Omental fat pad (tissue), 4 donors: Measurements from ENCODE around the gene ACRBP. TPM values are rescaled to one million over a fixed set of nuclear protein-coding genes. Genes with fewer than 3 reads are reported as not detected.

Experiments used
- ATAC-seq: fragments of 150-250 bp; one replicate; pipeline ENCODE4 v1.9.1; 2016; ENCODE audit warnings: mild to moderate bottlenecking, moderate library complexity; ENCODE audit not compliant: low FRiP score
- DNase-seq: peaks from one replicate; pipeline ENCODE4 v3.0.0-alpha.2; 2019; ENCODE audit warnings: low spot score
- total RNA-seq, 4 donors: library from RNA; depleted of rRNA; stranded (reverse); fragments of >200 nt; gene quantifications; one replicate each; pipeline ENCODE4 v1.1.0, GENCODE V29; 2016
- TF ChIP-seq, protein P1 (sequence below), 3 donors: fragments of 450-650 bp; IDR thresholded peaks; one replicate each; pipeline ENCODE4 v1.5.1; 2016 to 2017; ENCODE audit warnings: antibody characterized with exemption in 3 of 3, mild to moderate bottlenecking in 3 of 3, moderate library complexity in 2 of 3

The ACRBP gene
- total RNA-seq, 4 donors from 2014 or later: 1.9 to 3.8 (median 3.2) TPM

DNA sequence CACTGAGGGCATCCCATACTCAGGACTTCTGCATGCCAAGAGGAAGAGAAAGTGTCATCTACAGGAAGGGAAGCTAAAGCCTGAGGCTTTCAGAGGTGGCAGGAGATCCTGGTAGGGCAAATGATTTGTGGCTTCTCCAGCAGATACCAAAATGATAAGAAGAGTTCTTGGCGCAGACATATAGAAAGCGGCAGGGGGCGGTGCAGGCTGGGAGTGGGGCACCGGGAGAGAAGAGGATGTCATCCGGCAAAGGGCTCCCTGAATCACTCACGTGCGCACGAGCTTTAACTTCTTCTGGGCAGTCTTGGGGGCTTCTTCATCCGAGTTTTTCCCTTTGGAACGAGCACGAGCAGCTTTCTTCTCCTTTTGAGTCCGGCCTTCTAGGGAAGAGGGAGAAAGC is 5.2 kb upstream of the ACRBP start:
- TF ChIP-seq, protein P1, sequence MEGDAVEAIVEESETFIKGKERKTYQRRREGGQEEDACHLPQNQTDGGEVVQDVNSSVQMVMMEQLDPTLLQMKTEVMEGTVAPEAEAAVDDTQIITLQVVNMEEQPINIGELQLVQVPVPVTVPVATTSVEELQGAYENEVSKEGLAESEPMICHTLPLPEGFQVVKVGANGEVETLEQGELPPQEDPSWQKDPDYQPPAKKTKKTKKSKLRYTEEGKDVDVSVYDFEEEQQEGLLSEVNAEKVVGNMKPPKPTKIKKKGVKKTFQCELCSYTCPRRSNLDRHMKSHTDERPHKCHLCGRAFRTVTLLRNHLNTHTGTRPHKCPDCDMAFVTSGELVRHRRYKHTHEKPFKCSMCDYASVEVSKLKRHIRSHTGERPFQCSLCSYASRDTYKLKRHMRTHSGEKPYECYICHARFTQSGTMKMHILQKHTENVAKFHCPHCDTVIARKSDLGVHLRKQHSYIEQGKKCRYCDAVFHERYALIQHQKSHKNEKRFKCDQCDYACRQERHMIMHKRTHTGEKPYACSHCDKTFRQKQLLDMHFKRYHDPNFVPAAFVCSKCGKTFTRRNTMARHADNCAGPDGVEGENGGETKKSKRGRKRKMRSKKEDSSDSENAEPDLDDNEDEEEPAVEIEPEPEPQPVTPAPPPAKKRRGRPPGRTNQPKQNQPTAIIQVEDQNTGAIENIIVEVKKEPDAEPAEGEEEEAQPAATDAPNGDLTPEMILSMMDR (IDR thresholded peaks at IDR 0.05): no peak
- DNase-seq: no peak
- ATAC-seq: no peak

DNA sequence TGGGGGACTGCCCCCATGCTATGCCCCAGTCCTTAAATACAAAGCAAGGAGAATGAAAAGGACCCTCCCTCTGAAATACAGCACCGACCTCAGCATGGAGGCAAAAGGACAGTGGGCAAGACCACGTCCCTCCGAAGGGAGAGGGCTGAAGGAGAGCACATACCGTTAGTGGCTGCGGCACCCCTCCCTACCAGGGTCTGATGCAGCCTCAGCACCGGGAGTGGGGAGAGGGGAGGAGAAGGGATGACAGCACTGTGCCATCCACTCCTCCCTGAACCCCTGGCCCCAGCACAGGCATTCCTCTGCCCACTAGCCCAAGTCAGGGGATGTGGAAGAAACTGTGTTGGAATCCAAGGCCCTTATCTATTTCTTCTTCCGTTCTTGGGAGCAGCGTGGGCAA is 3.6 kb upstream of the ACRBP start:
- ATAC-seq (no peak), DNase-seq (no peak)
- TF ChIP-seq, protein P1 (IDR thresholded peaks at IDR 0.05): no peak

DNA sequence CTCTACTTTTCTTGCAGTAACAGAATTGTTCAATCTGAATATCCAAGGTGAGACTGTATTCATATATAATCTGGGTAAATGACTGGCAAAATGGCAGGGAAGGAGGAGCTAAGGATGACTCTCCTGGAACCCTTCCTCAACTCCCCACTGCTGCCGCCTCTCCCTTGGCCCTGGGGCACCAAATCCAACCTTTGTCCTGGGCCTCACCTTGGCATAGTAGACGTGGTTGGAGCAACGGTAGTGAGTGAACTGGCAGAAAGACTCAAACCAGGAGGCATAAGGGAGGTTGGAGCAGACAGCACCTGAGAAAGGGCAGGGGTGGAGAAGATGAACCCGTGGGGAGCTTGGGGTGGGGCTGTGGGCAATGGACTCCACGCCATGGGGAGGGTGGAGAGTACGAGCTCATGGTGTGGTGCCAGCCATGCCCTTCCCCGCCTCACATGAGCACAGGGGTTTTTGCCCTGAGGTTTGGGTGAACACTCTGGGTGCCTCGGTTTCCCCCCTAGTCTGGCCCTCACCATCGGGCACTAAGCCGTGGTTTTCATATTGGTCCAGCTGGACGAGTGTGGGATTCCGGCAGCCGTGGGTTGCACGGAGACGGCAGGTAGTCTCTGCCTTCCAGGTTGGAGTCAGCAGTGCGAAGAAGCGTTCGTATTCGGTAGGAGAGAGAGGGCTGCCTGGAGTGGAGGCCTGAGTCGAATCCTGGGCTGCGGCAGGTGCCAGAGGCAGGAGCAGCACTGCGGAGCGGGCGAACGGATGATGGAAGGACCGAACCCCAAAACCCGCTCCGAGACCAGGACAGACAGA is 753 bp downstream of the ACRBP start:
- TF ChIP-seq, protein P1 (IDR thresholded peaks at IDR 0.05): no peak
- DNase-seq: no peak
- peak; percentile 24 for ATAC-seq

DNA sequence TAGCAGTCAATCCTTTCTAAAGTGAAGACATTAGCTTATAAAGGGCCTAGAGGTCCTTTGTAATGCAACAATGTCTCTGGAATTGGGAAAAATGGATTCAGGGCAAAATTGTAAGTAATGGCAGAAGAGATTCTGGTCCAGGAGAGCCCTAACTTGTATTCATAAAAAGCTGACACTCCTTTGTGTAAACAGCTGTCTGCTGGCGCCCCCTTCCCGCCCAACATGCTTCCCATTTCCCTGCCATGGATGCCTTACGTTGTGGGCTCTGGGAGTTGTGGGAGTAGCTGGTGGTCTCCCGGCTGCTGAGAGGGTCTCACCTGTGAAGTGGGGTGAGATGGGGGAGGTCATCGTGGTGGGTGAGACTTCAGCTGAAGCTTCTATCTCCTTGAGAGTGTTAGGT is 2.3 kb downstream of the ACRBP start:
- ATAC-seq (no peak), DNase-seq (no peak)
- TF ChIP-seq, protein P1 (IDR thresholded peaks at IDR 0.05): no peak

DNA sequence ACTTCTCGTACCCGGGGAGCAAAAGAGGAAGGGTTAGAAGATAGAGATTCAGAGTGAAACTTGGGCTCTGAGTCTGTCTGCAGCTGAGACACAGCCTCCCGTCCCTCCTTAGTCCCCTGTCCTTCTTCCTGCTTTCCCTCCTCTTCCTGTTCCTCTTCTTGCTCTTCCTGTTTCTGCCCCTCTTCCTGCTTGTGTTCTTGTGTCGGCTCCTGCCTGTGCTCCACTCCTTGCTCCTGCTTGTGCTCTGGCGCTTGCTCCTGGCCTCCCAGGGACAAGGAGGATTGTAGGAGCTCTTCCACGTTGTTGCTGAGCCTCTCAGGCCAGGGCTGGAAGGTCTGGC is 3.0 kb downstream of the ACRBP start:
- ATAC-seq (no peak), DNase-seq (no peak)
- TF ChIP-seq, protein P1 (IDR thresholded peaks at IDR 0.05): no peak

DNA sequence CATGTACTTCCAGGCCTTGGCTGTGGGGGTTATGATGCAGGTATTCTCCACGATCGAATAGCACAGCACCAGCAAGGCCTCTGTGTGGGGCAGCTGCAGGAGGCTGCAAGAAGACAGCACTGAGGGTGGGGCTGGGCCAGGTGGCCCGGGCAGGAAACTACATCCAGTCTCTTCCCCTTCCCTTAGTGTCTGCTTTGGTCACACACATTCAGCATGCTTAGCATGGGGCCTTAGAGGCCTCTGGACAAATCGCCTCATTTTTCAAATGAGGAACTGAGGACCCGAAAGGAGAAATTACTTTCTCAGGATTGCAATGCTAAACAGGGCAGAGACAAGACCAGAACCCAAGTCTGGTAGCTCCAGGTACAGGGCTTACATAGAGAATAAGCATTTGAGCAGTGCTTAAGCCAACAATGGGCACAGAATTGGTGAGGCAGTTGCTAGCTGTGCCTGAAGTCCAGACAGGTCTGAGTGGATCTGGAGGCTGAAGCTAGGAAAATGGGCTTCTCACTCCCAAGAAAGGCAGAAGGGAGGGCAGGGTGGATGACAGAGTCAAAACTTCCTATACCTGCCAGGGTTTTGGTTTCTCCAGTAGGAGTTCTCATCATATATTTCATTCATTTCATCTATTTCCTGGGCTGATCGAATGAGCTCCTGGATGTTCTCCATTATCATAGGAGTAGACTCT is 3.5 kb downstream of the ACRBP start:
- no peak for ATAC-seq
- no peak for DNase-seq
- TF ChIP-seq, protein P1 (IDR thresholded peaks at IDR 0.05): no peak

DNA sequence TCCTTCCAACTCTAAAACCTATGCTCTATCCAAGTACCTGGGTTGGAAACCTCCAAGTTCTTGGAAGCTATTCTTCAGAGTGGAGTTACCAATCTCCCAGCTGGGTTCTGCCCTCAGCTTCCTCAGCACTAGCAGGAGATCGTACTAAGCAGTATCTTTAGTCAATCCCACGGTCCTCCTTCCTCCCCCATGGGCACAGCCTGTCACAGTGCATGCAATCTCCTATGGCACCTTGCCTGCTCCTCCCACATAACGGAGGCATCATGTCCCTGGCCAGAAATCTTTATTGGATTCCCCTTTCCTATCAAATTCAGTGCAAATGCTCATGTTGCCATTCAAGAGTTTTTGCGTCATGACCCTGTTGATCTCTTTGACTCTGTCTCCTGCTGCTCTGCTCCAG is 6.1 kb downstream of the ACRBP start:
- DNase-seq (no peak), ATAC-seq (no peak)
- TF ChIP-seq, protein P1 (IDR thresholded peaks at IDR 0.05): no peak
